Measurements from ENCODE around the gene ANGPTL2.

DNA sequence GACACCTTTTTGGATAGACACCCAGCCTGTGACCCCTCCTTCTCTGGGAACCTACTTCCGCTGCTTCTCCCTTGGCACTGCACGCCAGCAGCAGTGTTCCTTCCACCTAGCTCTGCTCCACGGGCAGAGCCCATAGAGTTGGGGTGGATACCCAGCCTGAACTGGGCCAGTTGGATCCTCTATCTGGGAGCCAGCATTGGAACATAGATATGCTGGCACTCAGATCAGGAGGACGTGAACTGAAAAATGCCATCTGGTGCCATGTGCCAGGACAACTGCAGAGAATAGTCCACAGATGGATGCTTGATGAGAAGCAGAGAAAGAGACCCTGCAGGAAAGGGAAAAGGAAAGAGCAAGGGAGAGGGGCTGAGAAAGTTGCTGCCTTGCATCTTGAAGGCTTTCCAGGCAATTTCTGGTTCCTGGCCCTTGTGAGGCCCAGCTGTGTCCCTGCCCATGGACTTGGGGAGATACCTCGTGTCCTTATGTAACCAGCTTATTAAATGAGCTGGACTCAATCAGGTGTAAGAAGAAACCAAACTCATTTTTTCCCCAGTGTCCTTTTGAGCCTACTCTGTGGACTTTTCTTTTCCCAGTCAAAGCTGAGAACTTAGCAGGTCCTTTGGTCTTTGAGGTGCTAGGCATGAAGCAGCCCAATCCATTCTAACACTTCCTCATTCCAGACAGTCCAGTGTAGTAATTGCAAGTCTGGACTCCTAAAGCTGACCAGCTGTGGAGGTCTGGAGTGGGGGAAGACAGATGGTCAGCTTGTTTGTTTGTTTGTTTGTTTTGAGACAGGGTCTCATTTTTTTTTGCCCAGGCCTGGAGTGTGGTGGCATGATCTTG, 39.1 kb downstream of the ANGPTL2 start:
- TF ChIP-seq, protein P1, sequence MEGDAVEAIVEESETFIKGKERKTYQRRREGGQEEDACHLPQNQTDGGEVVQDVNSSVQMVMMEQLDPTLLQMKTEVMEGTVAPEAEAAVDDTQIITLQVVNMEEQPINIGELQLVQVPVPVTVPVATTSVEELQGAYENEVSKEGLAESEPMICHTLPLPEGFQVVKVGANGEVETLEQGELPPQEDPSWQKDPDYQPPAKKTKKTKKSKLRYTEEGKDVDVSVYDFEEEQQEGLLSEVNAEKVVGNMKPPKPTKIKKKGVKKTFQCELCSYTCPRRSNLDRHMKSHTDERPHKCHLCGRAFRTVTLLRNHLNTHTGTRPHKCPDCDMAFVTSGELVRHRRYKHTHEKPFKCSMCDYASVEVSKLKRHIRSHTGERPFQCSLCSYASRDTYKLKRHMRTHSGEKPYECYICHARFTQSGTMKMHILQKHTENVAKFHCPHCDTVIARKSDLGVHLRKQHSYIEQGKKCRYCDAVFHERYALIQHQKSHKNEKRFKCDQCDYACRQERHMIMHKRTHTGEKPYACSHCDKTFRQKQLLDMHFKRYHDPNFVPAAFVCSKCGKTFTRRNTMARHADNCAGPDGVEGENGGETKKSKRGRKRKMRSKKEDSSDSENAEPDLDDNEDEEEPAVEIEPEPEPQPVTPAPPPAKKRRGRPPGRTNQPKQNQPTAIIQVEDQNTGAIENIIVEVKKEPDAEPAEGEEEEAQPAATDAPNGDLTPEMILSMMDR (conservative IDR thresholded peaks at IDR 0.05 in 1 of 2, IDR thresholded peaks at IDR 0.05 in 1 of 2; ENCODE audit: extremely low read depth in 1 of 2, insufficient read depth in 1 of 2, low read depth in 1 of 2, low read length in 2 of 2): no peak
- TF ChIP-seq EZH2 (IDR thresholded peaks at IDR 0.05; ENCODE audit: borderline replicate concordance, low read length): no peak
